GM23338 (cell line): ENCODE data around the gene MED13L. TPM values are rescaled to one million over a fixed set of nuclear protein-coding genes. Genes with fewer than 3 reads are reported as not detected.
A peak's percentile ranks its signal among the peaks of the same experiment; 100 is the strongest.

Source experiments
- ATAC-seq: fragments of 200-7000 bp; cut with Tn5 transposase; 3 replicates; pipeline ENCODE4 v1.9.1; 2020
- DNase-seq: peaks from one replicate; pipeline ENCODE4 v3.0.0-alpha.2; 2015; ENCODE audit warnings: low spot score
- H2AFZ ChIP-seq: fragments of 200-600 bp; sonication (generic); 2 replicates; pipeline ENCODE4 v1.8.0; 2016; ENCODE audit warnings: antibody characterized with exemption, mild to moderate bottlenecking, moderate library complexity
- H3F3A ChIP-seq: fragments of 200-600 bp; sonication (generic); replicated peaks from 2 replicates; pipeline ENCODE4 v1.8.0; 2017; ENCODE audit warnings: antibody characterized with exemption, mixed run types, low read depth
- H3K27ac ChIP-seq: fragments of 200-600 bp; sonication (generic); 2 replicates; pipeline ENCODE4 v1.6.1; 2016; ENCODE audit warnings: low read depth
- H3K27me3 ChIP-seq: fragments of 200-600 bp; sonication (generic); 2 replicates; pipeline ENCODE4 v1.8.0; 2016; ENCODE audit warnings: mild to moderate bottlenecking, mixed run types, moderate library complexity; ENCODE audit not compliant: insufficient read depth
- H3K36me3 ChIP-seq: fragments of 200-600 bp; sonication (generic); 2 replicates; pipeline ENCODE4 v1.8.0; 2016; ENCODE audit warnings: mild to moderate bottlenecking; ENCODE audit not compliant: insufficient read depth
- H3K4me1 ChIP-seq: fragments of 200-600 bp; sonication (generic); 2 replicates; pipeline ENCODE4 v1.8.0; 2016; ENCODE audit warnings: mild to moderate bottlenecking, moderate library complexity; ENCODE audit not compliant: insufficient read depth
- H3K4me2 ChIP-seq: fragments of 200-600 bp; sonication (generic); 2 replicates; pipeline ENCODE4 v1.7.1; 2017; ENCODE audit warnings: mixed run types
- H3K4me3 ChIP-seq: fragments of 200-600 bp; sonication (generic); 2 replicates; pipeline ENCODE4 v1.6.1; 2016; ENCODE audit warnings: mixed run types
- H3K79me2 ChIP-seq: fragments of 200-600 bp; sonication (generic); replicated peaks from 2 replicates; pipeline ENCODE4 v1.8.0; 2017; ENCODE audit warnings: mild to moderate bottlenecking; ENCODE audit not compliant: insufficient read depth
- H3K9me2 ChIP-seq: fragments of 200-600 bp; sonication (generic); 2 replicates; pipeline ENCODE4 v1.8.0; 2017; ENCODE audit not compliant: insufficient read depth
- H4K20me1 ChIP-seq: fragments of 200-600 bp; sonication (generic); replicated peaks from 2 replicates; pipeline ENCODE4 v1.8.0; 2017; ENCODE audit warnings: mild to moderate bottlenecking; ENCODE audit not compliant: insufficient read depth
- H3K27ac Mint-ChIP-seq: 2 replicates; pipeline ENCODE4 v1.8.0; 2020; ENCODE audit warnings: inconsistent platforms, mild to moderate bottlenecking, moderate library complexity, mixed read lengths
- H3K27me3 Mint-ChIP-seq: 3 replicates; pipeline ENCODE4 v1.8.0; 2022; ENCODE audit warnings: low read depth, mild to moderate bottlenecking, moderate library complexity, mixed read lengths, inconsistent platforms; ENCODE audit not compliant: insufficient read depth, poor library complexity
- H3K36me3 Mint-ChIP-seq: 3 replicates; pipeline ENCODE4 v1.8.0; 2021; ENCODE audit warnings: low read depth, mild to moderate bottlenecking, inconsistent platforms, moderate library complexity, mixed read lengths
- H3K4me1 Mint-ChIP-seq: 3 replicates; pipeline ENCODE4 v1.8.0; 2020; ENCODE audit warnings: mild to moderate bottlenecking, inconsistent platforms, mixed read lengths
- H3K4me3 Mint-ChIP-seq: 3 replicates; pipeline ENCODE4 v1.8.0; 2021; ENCODE audit warnings: moderate library complexity, mild to moderate bottlenecking, inconsistent platforms, mixed read lengths
- H3K9me3 Mint-ChIP-seq: 3 replicates; pipeline ENCODE4 v1.8.0; 2020; ENCODE audit warnings: moderate library complexity, mild to moderate bottlenecking, inconsistent platforms, mixed read lengths
- CREB1 ChIP-seq: fragments of 250-450 bp; sonication (Bioruptor Pico); IDR thresholded peaks from 2 replicates; pipeline ENCODE4 v1.5.0; 2020; ENCODE audit warnings: low read depth, mild to moderate bottlenecking, moderate library complexity
- CTCF ChIP-seq, 2 experiments: fragments of 200-600 bp in 1 of 2; sonication (generic) in 1 of 2; conservative IDR thresholded peaks; 2 replicates each; pipeline versions ENCODE4 v1.5.1 to v1.6.1; 2016 to 2017; ENCODE audit warnings: antibody characterized with exemption in 2 of 2, low read depth in 2 of 2, mild to moderate bottlenecking in 2 of 2, moderate library complexity in 1 of 2
- ETS1 ChIP-seq: IDR thresholded peaks from 2 replicates; pipeline ENCODE4 v1.6.1; 2016; ENCODE audit warnings: antibody characterized with exemption
- EZH2phosphoT487 ChIP-seq: fragments of 200-600 bp; sonication (generic); IDR thresholded peaks from one replicate; pipeline ENCODE4 v1.8.1; 2018; ENCODE audit warnings: antibody characterized with exemption; ENCODE audit not compliant: unreplicated experiment
- JUNB ChIP-seq: IDR thresholded peaks from one replicate; pipeline ENCODE4 v1.6.1; 2016; ENCODE audit warnings: antibody characterized with exemption; ENCODE audit not compliant: unreplicated experiment
- NANOG ChIP-seq: IDR thresholded peaks from 2 replicates; pipeline ENCODE4 v1.6.1; 2016; ENCODE audit warnings: antibody characterized with exemption, borderline replicate concordance
- POLR2AphosphoS5 ChIP-seq: IDR thresholded peaks from 2 replicates; pipeline ENCODE4 v1.6.1; 2016; ENCODE audit warnings: antibody characterized with exemption, low read depth
- REST ChIP-seq: IDR thresholded peaks from one replicate; pipeline ENCODE4 v1.6.1; 2018; ENCODE audit warnings: antibody characterized with exemption; ENCODE audit not compliant: unreplicated experiment
- STAT1 ChIP-seq: IDR thresholded peaks from one replicate; pipeline ENCODE4 v1.6.1; 2016; ENCODE audit warnings: antibody characterized with exemption; ENCODE audit not compliant: unreplicated experiment
- ZNF114 ChIP-seq: fragments of 250-450 bp; sonication (Bioruptor Pico); IDR thresholded peaks from 2 replicates; pipeline ENCODE4 v1.5.0; 2020; ENCODE audit warnings: mild to moderate bottlenecking, moderate library complexity
- polyA plus RNA-seq: library from polyadenylated mRNA; unstranded; fragments of >200 nt; fragmentation: Nextera tagmentation; extraction: Ambion mirVana; gene quantifications from 2 replicates; pipeline ENCODE4 v1.2.1, GENCODE V29; 2016
- total RNA-seq: library from RNA; depleted of rRNA; stranded (reverse); fragments of >200 nt; shearing (Covaris generic); gene quantifications from 2 replicates; pipeline ENCODE4 v1.2.3, GENCODE V29; 2014

The MED13L gene
- total and polyA plus RNA-seq, 2 experiments from 2014 or later: 20.9 to 73.6 TPM

- Histone ChIP-seq H4K20me1 (no peaks in the 10 kb centered on the region; the same call in 1 of the 2 replicates), H3K4me1 (peaks cover 28% of the 10 kb centered on the region), H3K4me2 (0 out of 2 replicates have a peak overlapping the region, but pooled peaks have one; percentile 17), H3F3A (no peaks in the 10 kb centered on the region), H3K9me2 (no peaks in the 10 kb centered on the region), H3K27me3 (no peaks in the 10 kb centered on the region), H2AFZ (no peak overlapping the region), H3K27ac (peak overlapping the region; percentile 3; the same call in 1 of the 2 replicates), H3K79me2 (peaks cover 89% of the 10 kb centered on the region), H3K36me3 (no peaks in the 10 kb centered on the region), H3K4me3 (no peak overlapping the region)
- H3K4me3 Mint-ChIP-seq: no peak overlapping the region
- no peak overlapping the region for H3K27ac Mint-ChIP-seq
- no peaks in the 10 kb centered on the region for H3K27me3 Mint-ChIP-seq
- no peak for TF ChIP-seq NANOG
- TF ChIP-seq POLR2AphosphoS5: no peak
- no peak for TF ChIP-seq JUNB
- TF ChIP-seq CTCF (conservative IDR thresholded peaks at IDR 0.05; ENCODE audit: low read depth in 2 of 2): no peak
- H3K9me3 Mint-ChIP-seq: no peaks in the 10 kb centered on the region
- ATAC-seq: peak; percentile 24; the same call in 2 of the 3 replicates
- DNase-seq: peak; percentile 61
- H3K36me3 Mint-ChIP-seq: no peaks in the 10 kb centered on the region
- peaks cover 40% of the 10 kb centered on the region for H3K4me1 Mint-ChIP-seq
Observed at GRCh38 chr12:116138364-116138763, 139.1 kb downstream of the MED13L start.

GRCh38 chr12:116137318-116137717 lies 140.2 kb downstream of the MED13L start:
- Mint-ChIP-seq H3K27me3 (peaks cover 2% of the 10 kb centered on the region), H3K4me3 (no peak overlapping the region), H3K4me1 (peaks cover 45% of the 10 kb centered on the region), H3K36me3 (no peaks in the 10 kb centered on the region), H3K27ac (no peak overlapping the region), H3K9me3 (no peaks in the 10 kb centered on the region)
- no peak overlapping the region for H3K4me3 ChIP-seq
- H3K4me1 ChIP-seq: peaks cover 33% of the 10 kb centered on the region
- no peaks in the 10 kb centered on the region for H3K9me2 ChIP-seq
- H3K27me3 ChIP-seq: no peaks in the 10 kb centered on the region
- H3F3A ChIP-seq: no peaks in the 10 kb centered on the region
- no peak overlapping the region for H2AFZ ChIP-seq
- H3K79me2 ChIP-seq: peaks cover 89% of the 10 kb centered on the region
- DNase-seq (no peak), ATAC-seq (no peak)
- H3K27ac ChIP-seq: no peak overlapping the region
- no peaks in the 10 kb centered on the region for H3K36me3 ChIP-seq
- H4K20me1 ChIP-seq: no peaks in the 10 kb centered on the region; the same call in 1 of the 2 replicates
- no peak overlapping the region for H3K4me2 ChIP-seq
- no peak for TF ChIP-seq JUNB
- no peak for TF ChIP-seq ETS1
- no peak for TF ChIP-seq CTCF (conservative IDR thresholded peaks at IDR 0.05; ENCODE audit: low read depth in 2 of 2)
- no peak for TF ChIP-seq REST
- TF ChIP-seq STAT1: no peak
- no peak for TF ChIP-seq NANOG
- no peak for TF ChIP-seq ZNF114
- TF ChIP-seq EZH2phosphoT487: no peak
- no peak for TF ChIP-seq CREB1
